Natural killer cell (primary cell): Measurements from ENCODE around the gene EIF3B. TPM values are rescaled to one million over a fixed set of nuclear protein-coding genes. Genes with fewer than 3 reads are reported as not detected.
"Not testable (repeated sequence)": the region's sequence is repeated elsewhere in the genome, so short reads cannot be mapped to it uniquely, and the experiment has no call there.

Source experiments
- ATAC-seq, 3 donors: fragments of 150-1000 bp in 2 of 3; fragments of 200-7000 bp in 1 of 3; cut with Tn5 transposase; 1 replicate in 1 of 3; 2 replicates in 2 of 3; pipeline ENCODE4 v1.10.0; 2021; ENCODE audit warnings: mild to moderate bottlenecking in 2 of 3, moderate library complexity in 2 of 3
- DNase-seq, 2 donors: peaks; one replicate each; pipeline versions ENCODE4 v3.0.0 to v3.0.0-alpha.2; 2013 to 2021; ENCODE audit warnings: mixed read lengths in 1 of 2
- H3K27ac ChIP-seq: one replicate; pipeline ENCODE4 v1.5.1; 2013; ENCODE audit warnings: mild to moderate bottlenecking, low read length
- H3K27me3 ChIP-seq: one replicate; pipeline ENCODE4 v1.6.1; 2013; ENCODE audit warnings: low read length; ENCODE audit not compliant: control insufficient read depth, insufficient read depth
- H3K36me3 ChIP-seq: one replicate; pipeline ENCODE4 v1.6.1; 2013; ENCODE audit warnings: low read length; ENCODE audit not compliant: control insufficient read depth, insufficient read depth
- H3K4me1 ChIP-seq: one replicate; pipeline ENCODE4 v1.6.1; 2013; ENCODE audit warnings: low read length; ENCODE audit not compliant: control insufficient read depth, insufficient read depth
- H3K4me3 ChIP-seq: one replicate; pipeline ENCODE4 v1.5.1; 2013; ENCODE audit warnings: low read length
- H3K9me3 ChIP-seq: one replicate; pipeline ENCODE4 v1.6.1; 2013; ENCODE audit warnings: low read length; ENCODE audit not compliant: control insufficient read depth, insufficient read depth
- H3K27ac Mint-ChIP-seq, 2 donors: one replicate each; pipeline ENCODE4 v1.8.0; 2022; ENCODE audit warnings: mild to moderate bottlenecking in 2 of 2, mixed read lengths in 2 of 2, moderate library complexity in 1 of 2
- H3K27me3 Mint-ChIP-seq, 2 donors: one replicate each; pipeline ENCODE4 v1.8.0; 2022; ENCODE audit warnings: low read depth in 2 of 2, mixed read lengths in 2 of 2
- H3K36me3 Mint-ChIP-seq: one replicate; pipeline ENCODE4 v1.8.0; 2022; ENCODE audit warnings: mixed read lengths
- H3K4me1 Mint-ChIP-seq, 2 donors: one replicate each; pipeline ENCODE4 v1.8.0; 2022; ENCODE audit warnings: mixed read lengths in 2 of 2
- H3K4me3 Mint-ChIP-seq: one replicate; pipeline ENCODE4 v1.8.0; 2022; ENCODE audit warnings: mild to moderate bottlenecking, moderate library complexity, mixed read lengths
- H3K9me3 Mint-ChIP-seq, 2 donors: one replicate each; pipeline ENCODE4 v1.8.0; 2022; ENCODE audit warnings: mixed read lengths in 2 of 2
- WGBS: methylation state at CpG from one replicate; pipeline ENCODE4 v1.1.7; 2013; ENCODE audit warnings: missing lambda C conversion rate; ENCODE audit not compliant: insufficient coverage; 5-methylcytosine and 5-hydroxymethylcytosine counted together
- intact Hi-C: fragments of 100-400 bp; cut with micrococcal nuclease; formaldehyde crosslinking; loops from one replicate; pipeline ENCODE4 v1.14.2; 2022
- total RNA-seq, 4 donors: library from RNA; stranded (reverse); fragments of 120-200 nt in 1 of 4; gene quantifications; one replicate each; pipeline versions ENCODE4 v1.2.3 to v1.2.4, GENCODE V29; 2013 to 2022
- TF ChIP-seq, protein P1 (sequence below): fragments of 200-600 bp; IDR thresholded peaks from one replicate; pipeline ENCODE4 v1.8.0; 2022; ENCODE audit warnings: antibody characterized with exemption

Gene EIF3B
- total RNA-seq, 3 donors from 2014 or later (not counting 1 experiment from before 2014, with no cell fraction given) = 194 to 219 (median 197) TPM

DNA sequence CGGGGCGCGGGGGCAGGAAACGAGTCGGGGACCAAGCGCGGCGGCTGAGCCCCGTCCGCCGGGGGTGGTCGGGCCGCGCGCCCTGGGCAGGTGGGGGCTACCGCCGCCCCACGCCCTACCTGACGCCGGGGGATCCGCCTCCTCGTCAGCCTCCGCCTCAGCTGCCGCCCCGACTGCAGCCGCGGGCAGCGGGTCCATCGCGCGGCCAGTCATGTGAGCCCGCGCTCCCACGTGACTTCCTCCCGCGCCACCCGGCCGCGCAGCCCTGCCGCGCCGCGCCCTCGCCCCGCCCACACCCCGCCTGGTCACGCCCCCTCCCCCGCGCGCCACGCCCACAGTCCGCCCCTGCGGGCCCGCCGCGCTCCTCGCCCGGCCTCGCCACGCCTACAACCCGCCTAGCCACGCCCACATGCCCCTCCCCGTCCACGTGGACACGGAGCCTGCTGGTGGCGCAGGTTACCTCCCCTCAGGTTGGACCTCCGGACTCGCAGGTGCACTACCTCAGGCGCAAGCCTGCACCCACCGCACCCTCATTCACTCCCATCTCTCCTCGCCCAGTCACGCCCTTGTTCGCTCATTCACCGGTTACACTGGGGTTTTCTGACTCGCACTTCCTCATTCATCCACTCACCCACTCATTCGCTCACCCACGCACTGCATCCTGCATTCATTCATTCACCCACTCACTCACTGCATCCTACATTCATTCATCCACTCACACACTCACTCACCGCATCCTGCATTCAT, 40.2 kb upstream of the EIF3B start, which contains the start of gene SNX8:
Gene SNX8 (minus strand): TSS at position 233 of the 747 bp plus-strand sequence. CDS start 20 bp downstream, at position 213.
- TF ChIP-seq, protein P1, sequence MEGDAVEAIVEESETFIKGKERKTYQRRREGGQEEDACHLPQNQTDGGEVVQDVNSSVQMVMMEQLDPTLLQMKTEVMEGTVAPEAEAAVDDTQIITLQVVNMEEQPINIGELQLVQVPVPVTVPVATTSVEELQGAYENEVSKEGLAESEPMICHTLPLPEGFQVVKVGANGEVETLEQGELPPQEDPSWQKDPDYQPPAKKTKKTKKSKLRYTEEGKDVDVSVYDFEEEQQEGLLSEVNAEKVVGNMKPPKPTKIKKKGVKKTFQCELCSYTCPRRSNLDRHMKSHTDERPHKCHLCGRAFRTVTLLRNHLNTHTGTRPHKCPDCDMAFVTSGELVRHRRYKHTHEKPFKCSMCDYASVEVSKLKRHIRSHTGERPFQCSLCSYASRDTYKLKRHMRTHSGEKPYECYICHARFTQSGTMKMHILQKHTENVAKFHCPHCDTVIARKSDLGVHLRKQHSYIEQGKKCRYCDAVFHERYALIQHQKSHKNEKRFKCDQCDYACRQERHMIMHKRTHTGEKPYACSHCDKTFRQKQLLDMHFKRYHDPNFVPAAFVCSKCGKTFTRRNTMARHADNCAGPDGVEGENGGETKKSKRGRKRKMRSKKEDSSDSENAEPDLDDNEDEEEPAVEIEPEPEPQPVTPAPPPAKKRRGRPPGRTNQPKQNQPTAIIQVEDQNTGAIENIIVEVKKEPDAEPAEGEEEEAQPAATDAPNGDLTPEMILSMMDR = no peak
- peak within 1 kb of the TSS; percentile 85 for H3K4me3 ChIP-seq
- H3K4me3 Mint-ChIP-seq = peak within 1 kb of the TSS; percentile 96
- H3K27ac ChIP-seq = peak within 1 kb of the TSS; percentile 81
- H3K36me3 ChIP-seq = no peaks in the 10 kb centered on the region
- H3K27me3 ChIP-seq = no peaks in the 10 kb centered on the region
- H3K4me1 Mint-ChIP-seq = peaks cover 5 to 18% of the 10 kb centered on the region in 2 donors
- H3K4me1 ChIP-seq = peaks cover 23% of the 10 kb centered on the region
- peaks cover 0 to 3% of the 10 kb centered on the region in 2 donors for H3K27me3 Mint-ChIP-seq
- no peaks in the 10 kb centered on the region for H3K9me3 ChIP-seq
- H3K9me3 Mint-ChIP-seq = no peaks in the 10 kb centered on the region
- peak; percentile 93 to 99 (median 94) for ATAC-seq
- no peaks in the 10 kb centered on the region for H3K36me3 Mint-ChIP-seq
- intact Hi-C loops = loop anchor here (1.0 kb wide), 1 partner anchor 40 kb away; the partner anchor contains the start of gene EIF3B
- WGBS = under 1% methylated on average over 78 of the region's 78 CpGs
- peak; percentile 94 to 95 for DNase-seq
- peak within 1 kb of the TSS in 1 of 2 donors; percentile 77 for H3K27ac Mint-ChIP-seq

GRCh38 chr7:2314956-2315530, 39.6 kb upstream of the EIF3B start:
- not testable (repeated sequence) for H3K27ac Mint-ChIP-seq, H3K27me3 Mint-ChIP-seq, H3K36me3 Mint-ChIP-seq, H3K27me3 ChIP-seq, H3K4me3 ChIP-seq, H3K9me3 Mint-ChIP-seq, H3K4me3 Mint-ChIP-seq, ATAC-seq, H3K27ac ChIP-seq, H3K9me3 ChIP-seq, DNase-seq, H3K36me3 ChIP-seq
- intact Hi-C loops = loop anchor here (1.0 kb wide), 1 partner anchor 39 kb away; the partner anchor contains the start of gene EIF3B
- peaks cover 23% of the 10 kb centered on the region for H3K4me1 ChIP-seq
- peaks cover 5 to 18% of the 10 kb centered on the region in 2 donors for H3K4me1 Mint-ChIP-seq
- WGBS = 72% methylated on average over 3 of the region's 3 CpGs

DNA sequence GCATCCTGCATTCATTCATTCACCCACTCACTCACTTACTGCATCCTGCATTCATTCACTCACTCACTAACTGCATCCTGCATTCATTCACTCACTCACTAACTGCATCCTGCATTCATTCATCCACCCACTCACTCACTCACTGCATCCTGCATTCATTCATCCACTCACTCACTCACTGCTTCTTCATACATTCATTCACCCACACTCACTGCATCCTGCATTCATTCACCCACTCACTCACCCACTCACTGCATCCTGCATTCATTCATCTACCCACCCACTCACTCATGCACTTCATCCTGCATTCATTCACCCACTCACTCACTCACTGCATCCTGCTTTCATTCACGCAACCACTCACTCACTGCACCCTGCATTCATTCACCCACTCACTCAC, 38.8 kb upstream of the EIF3B start:
- no peaks in the 10 kb centered on the region for H3K9me3 ChIP-seq
- DNase-seq (no peak), ATAC-seq (no peak)
- intact Hi-C loops = no loop called here
- TF ChIP-seq, protein P1 = no peak
- Mint-ChIP-seq H3K27me3 (peaks cover 0 to 3% of the 10 kb centered on the region in 2 donors), H3K4me3 (no peak overlapping the region), H3K27ac (no peak overlapping the region), H3K36me3 (no peaks in the 10 kb centered on the region), H3K9me3 (no peaks in the 10 kb centered on the region), H3K4me1 (peaks cover 5 to 18% of the 10 kb centered on the region in 2 donors)
- no peaks in the 10 kb centered on the region for H3K27me3 ChIP-seq
- H3K4me3 ChIP-seq = no peak overlapping the region
- H3K4me1 ChIP-seq = peaks cover 23% of the 10 kb centered on the region
- no peak overlapping the region for H3K27ac ChIP-seq
- H3K36me3 ChIP-seq = no peaks in the 10 kb centered on the region
- WGBS = 95% methylated on average over 1 of the region's 1 CpG

DNA sequence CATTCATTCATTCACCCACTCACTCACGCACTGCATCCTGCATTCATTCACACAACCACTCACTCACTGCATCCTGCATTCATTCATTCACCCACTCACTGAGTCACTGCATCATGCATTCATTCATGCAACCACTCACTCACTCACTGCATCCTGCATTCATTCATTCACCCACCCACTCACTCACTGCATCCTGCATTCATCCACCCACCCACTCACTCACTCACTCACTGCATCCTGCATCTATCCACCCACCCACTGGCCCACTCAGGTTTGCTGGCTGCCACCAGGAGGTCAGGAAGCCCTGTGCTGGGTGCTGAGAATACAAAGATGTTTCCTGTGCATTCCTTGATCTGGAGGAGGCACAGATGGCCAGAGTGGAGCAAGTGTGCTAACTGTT, 38.0 kb upstream of the EIF3B start:
- Histone ChIP-seq H3K36me3 (no peaks in the 10 kb centered on the region), H3K27me3 (no peaks in the 10 kb centered on the region), H3K27ac (no peak overlapping the region), H3K9me3 (no peaks in the 10 kb centered on the region), H3K4me3 (no peak overlapping the region), H3K4me1 (peaks cover 23% of the 10 kb centered on the region)
- intact Hi-C loops = no loop called here
- Mint-ChIP-seq H3K27ac (no peak overlapping the region), H3K36me3 (no peaks in the 10 kb centered on the region), H3K9me3 (no peaks in the 10 kb centered on the region), H3K27me3 (peaks cover 0 to 3% of the 10 kb centered on the region in 2 donors), H3K4me3 (no peak overlapping the region), H3K4me1 (peaks cover 5 to 18% of the 10 kb centered on the region in 2 donors)
- 97% methylated on average over 1 of the region's 1 CpG for WGBS
- TF ChIP-seq, protein P1 = no peak
- DNase-seq (no peak), ATAC-seq (no peak)
